NCI-H2107 treated with DMSO at 0.1 percent for 48 hours (cell line): ENCODE measurements around the gene WASF2.
"Not testable (repeated sequence)": the region's sequence is repeated elsewhere in the genome, so short reads cannot be mapped to it uniquely, and the experiment has no call there.

Experiments used
- DNase-seq: peaks from one replicate; lab custom pipeline; 2025; ENCODE audit not compliant: unreplicated experiment; lab: John Stamatoyannopoulos, UW

Gene WASF2, protein sequence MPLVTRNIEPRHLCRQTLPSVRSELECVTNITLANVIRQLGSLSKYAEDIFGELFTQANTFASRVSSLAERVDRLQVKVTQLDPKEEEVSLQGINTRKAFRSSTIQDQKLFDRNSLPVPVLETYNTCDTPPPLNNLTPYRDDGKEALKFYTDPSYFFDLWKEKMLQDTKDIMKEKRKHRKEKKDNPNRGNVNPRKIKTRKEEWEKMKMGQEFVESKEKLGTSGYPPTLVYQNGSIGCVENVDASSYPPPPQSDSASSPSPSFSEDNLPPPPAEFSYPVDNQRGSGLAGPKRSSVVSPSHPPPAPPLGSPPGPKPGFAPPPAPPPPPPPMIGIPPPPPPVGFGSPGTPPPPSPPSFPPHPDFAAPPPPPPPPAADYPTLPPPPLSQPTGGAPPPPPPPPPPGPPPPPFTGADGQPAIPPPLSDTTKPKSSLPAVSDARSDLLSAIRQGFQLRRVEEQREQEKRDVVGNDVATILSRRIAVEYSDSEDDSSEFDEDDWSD

DNA sequence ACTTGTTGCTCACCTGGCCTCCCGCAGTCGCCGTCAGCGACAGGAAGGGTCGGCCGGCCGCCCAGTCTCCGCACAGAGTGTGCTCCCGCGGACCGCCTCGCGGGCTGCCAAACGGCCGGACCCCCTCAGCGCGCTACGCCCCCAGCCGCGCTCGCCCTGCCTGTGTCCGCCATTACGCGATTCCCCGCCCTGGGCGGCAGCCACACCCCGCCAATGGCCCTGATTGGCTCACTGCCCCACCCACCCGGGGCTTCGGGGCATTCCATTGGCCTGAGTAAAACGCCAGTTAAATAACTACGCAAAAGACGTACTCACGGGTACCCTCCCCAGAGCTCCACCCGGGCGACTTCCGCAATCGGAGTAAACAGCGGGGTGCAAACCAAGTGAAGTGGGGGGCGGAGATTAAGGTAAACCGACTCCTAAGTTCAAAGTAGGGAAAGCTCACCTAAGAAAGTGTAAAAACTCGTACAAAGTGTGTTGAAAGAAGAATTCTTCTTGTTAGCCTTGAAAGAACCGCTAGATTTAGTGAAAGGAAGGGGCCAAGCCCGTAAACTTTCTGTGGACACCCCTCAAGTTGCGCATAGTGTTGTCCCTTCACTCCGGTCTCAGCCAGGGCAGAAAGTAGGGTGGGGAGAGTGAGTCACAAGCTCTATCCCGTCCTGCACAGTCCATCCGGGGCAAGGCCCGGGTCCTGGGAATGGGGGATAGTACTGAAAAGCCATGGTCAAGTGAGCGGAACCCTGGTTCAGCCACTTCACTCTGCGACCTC, at the start of gene WASF2:
Gene WASF2, minus strand, starts transcription at position 195 of the 769 bp plus-strand sequence. CDS start 61,277 bp downstream, outside the sequence.
- peak; percentile 91 for DNase-seq

DNA sequence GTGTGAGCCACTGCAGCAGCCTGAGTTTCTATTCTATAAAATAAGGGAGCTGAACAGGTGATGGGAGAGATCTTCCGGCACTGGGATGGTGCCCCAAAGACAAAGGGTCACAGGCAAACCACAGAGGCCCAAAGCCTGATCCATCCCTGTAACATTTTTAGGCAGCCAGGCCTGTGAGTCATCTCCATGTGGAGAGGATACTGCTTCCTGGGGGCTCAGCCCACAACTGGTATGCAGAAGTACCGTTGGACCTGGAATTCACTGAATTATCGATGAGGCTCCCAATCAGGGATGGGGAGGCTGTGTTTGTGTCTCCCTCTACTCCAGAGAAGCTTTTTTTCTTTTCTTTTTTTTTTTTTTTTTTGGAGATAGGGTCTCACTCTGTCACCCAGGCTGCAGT, 48.8 kb upstream of the WASF2 start:
- DNase-seq = no peak

DNA sequence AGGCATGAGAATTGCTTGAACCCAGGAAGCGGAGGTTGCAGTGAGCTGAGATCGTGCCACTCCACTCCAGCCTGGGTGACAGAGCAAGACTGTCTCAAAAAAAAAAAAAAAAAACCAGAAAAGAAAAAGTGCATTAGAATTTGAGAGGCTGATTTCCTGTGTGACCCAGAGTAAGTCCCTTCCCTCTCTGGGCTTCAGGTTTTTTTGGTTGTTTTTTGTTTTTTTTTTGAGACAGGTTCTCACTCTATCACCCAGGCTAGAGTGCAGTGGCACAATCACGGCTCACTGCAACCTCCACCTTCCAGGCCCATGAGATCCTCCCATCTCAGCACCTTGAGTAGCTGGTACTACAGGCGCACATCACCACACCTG, 48.3 kb upstream of the WASF2 start:
- not testable (repeated sequence) for DNase-seq

DNA sequence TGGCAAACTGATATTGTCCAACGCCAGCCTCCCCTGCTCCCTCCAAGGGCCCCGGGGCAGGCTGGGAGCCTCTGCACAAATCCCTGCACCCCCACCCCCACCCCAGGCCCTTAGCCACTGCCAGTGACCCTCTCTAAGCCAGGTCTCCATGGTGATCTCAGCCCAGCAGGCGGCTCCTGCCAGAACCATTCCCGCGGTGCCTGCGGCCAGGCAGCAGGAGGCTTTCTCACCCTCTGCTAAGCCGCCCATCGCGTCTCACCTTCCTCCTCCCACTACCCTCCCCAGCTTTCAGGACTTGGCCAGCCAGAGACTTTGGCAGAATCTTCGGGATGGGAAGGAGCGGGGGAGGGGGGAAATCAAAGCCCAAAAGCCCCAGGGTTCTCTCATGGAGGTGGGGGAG, 46.8 kb upstream of the WASF2 start:
- peak; percentile 41 for DNase-seq

DNA sequence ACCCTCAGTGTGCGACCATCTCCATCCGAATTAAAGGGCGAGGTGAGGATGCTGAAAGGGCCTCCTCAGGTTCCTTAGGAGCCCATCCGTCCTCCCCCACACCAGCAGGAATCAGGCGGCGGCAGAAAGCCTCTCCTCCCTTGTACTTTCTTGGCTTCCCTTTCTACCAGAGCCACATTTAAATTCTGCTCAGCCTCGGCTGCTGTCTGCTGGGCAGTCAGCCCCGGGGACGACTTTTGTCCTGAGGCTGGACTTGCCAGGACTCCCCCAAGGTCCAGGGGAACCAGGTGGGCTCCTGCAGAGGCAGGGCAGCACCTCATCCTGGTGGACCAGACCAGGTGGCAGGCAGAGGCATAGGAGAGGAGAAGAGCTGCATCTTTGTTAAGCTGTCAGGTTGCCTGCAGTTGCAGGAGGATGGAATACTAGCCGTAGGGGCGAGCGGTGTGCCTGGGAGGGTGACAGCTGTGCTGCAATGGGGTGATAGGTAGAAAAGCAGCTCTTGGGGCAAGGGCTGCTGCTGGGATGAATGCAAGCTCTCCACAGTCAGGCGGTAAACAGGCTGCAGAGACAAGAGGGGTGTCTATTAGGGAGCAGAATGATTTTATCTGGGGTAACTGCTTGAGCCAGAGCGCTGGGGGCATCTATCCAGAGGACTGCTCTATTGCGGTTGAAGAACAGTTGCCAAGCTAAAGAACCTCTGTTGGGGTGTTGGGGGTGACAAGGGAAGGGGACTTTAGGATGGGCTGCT, 46.2 kb upstream of the WASF2 start:
- DNase-seq = no peak

DNA sequence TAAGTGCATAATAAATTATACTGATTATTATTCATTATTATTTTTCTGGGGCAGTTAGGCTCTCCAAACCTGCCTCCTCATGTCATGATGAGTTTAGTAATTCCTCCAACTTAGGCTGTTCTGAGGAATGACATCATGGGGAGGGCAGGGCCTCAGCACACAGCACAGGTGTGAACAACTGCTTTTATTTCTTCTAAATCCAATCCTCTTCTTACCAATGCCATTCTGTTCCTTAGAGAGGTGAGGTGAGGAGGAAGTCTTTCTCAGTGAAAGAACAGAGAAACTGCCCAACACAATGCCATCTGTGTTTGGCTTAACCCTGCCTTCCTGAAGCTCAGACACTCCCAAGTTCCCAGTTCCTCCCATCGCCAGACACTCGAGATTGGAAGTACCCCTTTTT, 45.4 kb upstream of the WASF2 start:
- no peak for DNase-seq

DNA sequence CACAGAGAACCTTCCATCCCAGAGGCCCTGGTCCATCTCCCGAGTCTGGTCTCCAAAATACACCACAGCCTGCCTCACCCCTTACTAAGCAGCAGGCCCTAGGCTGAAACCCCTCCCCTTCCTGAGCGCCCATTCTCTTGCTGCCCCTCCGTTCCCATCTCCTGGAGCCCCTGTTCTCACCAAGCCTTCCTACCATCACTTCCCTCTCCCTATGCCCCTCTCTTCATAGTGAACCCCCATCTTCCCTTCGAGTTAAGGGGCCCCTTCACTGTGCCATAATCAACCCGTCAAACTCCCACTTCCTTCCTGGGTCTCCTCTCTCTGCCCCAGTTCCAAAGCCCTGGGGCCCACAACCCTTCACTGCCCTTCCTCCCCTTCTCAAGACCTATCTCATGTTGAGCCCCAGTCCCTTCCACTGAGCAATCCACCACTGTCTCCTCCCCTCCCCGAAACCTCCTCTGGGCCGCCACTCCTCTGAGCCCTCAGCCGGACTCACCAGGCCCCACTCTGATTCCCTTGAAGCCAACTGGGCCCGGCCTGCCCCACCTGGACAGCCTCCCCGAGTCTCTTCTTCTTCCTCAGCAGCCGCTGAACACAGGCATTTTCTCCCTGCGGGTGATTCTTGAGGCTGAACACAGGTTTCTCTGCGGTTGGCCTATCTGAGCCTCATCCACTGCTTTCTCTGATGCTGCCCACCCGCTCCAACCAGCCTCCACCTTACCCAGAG, 42.2 kb upstream of the WASF2 start:
- DNase-seq = no peak

DNA sequence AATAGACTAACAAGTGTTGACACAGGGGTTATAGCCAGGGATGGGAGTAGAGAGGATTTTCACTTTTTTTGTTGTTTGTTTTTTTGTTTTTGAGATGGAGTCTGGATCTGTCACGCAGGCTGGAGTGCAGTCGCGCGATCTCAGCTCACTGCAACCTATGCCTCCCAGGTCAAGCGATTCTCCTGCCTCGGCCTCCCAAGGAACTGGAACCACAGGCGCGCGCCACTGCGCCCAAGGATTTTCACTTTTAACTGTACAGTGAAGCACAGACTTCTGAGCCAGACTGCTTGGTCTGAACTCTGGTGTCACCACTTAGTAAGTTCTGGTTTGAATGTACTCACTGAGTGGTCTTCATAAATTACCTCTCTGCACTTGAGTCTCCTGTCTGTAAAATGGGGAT, 40.2 kb upstream of the WASF2 start:
- DNase-seq = no peak

DNA sequence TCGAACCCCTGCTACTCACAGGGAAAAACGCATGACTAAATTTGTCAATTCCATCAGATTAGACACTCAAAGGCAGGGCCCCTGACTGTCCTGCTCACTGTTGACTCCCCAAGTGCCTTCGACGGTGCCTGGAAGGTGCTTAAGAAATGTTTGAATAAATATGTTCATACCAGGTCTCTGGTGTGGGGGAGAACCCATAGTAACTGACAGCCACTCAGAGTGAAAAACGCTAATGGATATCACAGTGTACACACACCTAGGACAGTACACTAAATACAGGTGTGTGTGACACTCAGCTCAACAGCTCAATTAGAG, 39.7 kb upstream of the WASF2 start:
- no peak for DNase-seq

DNA sequence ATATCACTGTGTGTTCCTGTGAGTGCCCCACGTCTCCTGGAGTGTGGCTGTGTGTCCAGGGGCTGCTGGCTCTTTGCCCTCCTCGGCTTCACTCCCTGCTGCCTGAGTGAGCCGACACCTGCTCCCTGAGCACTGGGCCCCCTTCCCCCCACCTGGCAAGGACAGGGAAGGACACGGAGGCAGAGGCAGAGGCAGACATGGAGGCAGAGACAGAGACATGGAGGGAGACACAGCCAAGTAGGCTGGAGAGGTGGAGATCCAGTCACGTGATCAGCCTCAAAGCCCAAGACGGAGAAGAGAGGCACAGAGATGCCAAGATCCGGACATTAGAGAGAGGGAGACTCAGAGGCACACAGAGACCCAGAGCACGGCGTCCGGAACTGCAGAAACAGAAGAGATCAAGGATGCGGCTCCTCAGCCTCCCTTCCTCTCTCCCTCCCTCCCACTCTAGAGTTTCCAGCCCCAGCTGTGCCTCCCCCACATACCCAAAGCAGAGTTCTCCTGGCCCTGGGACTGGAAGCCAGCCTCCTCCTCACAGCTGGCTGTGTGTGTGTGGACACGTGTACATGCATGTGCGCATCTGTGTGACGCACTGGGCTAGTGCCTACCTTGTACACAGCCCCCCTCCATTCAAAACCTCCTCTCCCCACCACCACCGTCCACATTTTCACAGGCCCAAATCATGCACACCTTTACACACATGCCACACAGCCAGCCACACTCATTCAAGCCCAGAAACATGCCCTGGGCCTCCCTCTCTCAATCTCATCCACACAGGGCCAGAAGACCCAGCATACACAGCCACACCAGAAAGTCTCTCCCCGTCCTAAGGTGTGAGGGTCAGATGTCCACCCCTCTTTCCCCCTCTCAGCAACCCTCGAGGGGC, 39.1 kb upstream of the WASF2 start:
- peak; percentile 75 for DNase-seq

DNA sequence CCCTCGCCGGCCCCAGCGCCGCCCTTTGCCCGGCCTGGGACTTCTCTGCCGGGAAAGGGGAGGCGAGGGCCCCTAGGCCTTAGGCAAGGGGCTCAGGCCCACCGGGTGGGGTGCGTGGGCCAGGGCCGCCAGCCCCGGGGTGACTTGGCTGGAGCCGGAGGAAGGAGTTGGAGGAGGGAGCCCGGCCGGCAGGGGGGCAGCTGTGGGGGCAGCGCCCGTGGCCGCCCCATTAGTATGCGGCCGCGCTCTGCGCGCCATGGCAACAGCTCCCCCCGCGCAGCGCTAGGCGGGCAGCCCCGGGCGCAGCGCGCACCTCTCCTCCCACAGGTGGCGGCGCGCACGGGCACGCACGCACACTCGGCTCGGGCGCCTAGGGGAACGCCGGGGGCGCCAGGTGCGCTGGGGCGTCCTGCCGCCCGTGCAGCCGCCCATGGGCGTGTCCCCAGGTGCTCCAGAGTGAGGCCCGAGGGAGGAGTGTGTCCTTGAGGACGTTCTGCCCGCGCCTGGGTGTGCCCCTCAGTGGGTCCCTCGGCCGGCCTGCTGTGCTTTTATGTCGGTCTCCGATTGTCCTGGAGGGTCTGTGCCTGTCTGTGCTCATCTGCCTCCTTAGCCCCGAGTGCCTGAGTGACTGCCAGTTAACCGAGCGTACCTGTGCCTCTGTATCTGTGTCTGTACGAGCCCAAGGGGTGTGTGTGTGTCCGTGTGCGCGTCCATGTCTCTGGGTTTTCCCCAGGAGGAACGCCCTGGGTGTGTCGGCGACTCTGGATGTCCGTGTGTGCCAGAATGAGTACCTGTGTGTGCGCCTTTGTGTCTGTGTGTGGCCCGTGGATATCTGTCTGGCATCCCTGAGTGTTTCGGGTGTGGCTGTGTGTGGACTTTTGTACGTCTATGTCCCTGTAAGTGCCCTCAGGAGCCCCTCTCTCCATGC, 38.2 kb upstream of the WASF2 start:
- peak; percentile 87 for DNase-seq

DNA sequence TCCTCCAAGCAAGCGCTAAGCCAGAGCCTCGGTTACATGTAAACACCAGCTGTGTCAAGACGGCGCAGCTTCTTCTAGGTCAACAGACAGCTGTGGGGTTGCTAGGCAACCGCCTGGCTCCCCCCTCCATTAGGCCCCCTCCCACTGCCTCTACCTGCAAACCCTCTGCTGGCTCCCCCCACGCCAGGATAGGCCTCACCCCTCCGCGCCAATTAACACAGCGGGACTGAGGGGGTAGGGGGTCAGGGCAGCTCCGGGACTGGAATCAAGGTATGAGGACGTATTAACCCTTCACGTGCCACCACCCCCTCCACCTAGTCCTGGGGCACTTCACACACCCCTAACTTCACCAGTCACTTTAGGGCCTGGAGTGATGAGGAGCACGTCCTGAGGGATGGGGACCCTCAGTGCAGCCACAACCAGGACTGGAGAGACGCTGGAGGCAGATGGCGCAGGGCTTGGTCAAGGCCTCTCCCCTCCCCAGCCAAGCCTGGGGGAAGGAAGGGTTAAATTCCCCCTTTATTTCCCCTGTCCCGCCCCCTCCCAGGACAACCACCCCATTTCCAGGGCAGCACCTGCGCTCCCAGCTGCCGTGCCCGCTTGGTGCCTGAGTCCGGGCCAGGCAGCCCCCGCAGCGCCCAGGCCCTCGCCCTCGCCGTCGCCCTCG, 37.4 kb upstream of the WASF2 start:
- DNase-seq = peak; percentile 90

DNA sequence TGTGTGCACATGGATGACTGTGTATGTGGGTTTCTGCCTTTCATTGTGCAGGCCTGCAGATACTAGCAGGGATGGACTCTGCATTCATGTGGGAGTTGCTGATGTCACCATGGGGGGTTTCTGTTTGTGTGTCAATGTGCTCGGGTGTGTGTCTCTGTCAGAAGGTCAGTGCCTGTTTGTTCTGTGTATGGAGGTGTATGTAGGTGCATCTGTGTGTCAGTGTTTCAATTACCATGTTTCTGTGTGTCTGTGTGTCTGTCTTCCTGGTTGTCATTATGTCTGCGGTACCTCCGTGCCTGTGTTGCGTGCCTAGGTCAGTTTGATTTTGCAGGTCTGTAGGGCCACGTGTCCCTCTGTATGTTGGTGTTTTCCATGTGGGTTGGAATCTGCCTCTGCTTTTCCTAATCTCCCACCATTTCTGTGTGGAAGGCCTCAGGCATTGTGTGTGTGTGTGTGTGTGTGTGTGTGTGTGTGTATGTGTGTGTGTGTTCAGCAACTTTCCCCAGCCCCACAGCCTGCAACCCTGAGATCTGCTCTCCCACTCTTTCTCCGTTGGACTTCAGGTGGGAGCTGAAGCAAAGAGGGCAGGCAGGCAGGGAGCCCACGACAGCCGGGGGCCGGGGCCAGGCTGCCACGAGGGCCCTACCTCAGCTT, 36.7 kb upstream of the WASF2 start:
- no peak for DNase-seq

DNA sequence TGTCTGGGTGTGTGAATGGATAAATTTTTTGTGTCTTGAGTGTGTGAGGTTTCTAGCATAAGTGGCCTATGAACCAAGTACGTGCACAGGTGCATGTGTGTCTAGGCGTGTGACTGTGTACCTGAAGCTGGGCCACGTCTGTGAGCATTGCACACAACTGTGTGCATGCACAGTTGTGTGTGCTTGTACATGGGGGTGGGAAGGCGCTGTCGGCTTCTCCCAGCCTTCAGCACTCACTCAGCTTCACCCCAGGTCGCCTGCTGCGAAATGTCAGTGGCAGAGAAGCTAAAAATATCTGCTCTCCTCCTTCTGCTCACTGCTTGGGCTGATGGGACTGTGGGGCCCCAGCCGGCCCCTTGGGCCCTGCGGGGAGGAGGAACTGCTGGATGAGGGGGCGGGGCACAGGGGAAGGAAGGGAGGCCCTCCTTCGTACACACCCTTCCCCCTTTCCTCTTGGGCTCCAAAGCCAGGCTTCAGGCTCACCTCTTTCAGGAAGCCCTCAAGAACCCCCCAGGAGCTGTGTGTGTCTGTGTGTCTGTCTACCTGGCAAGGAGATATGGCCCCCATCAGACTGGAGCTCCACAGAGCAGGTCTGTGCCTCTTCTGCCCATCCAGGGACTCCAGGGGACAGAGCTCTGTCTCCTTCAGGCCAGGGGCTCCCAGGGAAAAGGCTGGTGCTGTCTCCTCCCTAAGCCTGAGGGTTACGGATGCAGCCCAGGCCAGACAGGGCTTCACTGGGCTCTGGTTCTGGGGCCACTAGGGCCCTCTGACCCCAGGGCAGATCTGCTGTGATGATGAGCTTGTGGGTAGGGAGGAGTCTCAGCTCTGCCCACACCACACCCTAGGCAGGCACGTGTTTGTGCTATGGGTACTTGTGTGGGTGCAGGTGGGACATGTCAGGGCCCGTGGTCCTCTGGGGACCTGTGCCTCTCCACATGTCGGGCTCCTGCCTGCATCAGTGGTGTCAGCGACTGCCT, 35.6 kb upstream of the WASF2 start:
- DNase-seq = peak; percentile 54

DNA sequence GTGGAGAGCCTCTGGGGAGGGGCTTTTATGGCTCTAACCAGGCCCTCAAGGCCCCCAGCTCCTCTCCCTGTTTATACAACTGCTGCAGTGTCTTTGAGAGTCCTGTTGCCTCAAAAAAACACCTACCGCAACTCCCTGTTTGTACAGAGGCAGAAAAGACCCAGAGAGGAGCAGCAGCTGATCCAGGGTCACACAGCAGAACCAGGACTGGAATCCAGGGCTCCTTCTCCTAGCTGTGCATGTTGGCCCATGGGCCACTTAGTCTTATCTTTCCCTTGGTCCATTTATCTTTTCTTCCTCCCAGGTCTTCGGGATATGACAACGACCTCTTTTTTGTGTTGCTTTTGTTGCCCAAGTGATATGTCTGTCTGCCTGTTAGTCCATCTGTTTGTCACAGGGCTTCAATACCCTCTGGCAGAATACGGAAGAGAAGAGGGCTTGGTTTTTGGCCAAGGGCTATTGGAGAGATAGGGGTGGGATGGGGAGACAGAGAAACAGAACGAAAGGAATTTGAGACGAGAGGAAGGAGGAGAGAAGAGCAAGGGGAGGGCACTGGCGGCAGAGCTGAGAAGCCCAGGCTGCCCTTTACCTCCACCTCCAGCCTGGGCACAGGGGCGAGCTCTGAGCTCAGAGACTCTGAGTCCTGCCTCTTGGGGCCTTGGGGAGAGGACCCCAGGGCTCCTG, 33.5 kb upstream of the WASF2 start:
- no peak for DNase-seq
